HG03571 (cell line): ENCODE results near the gene RNF180.
"Not testable (repeated sequence)": the region's sequence is repeated elsewhere in the genome, so short reads cannot be mapped to it uniquely, and the experiment has no call there.

Source experiments
- ATAC-seq: cut with Tn5 transposase; IDR thresholded peaks from one replicate; pipeline ENCODE4 v1.9.1; 2021; ENCODE audit not compliant: unreplicated experiment

Gene RNF180

GRCh38 chr5:64180661-64181343, 15.2 kb downstream of the RNF180 start:
- ATAC-seq = no peak

DNA sequence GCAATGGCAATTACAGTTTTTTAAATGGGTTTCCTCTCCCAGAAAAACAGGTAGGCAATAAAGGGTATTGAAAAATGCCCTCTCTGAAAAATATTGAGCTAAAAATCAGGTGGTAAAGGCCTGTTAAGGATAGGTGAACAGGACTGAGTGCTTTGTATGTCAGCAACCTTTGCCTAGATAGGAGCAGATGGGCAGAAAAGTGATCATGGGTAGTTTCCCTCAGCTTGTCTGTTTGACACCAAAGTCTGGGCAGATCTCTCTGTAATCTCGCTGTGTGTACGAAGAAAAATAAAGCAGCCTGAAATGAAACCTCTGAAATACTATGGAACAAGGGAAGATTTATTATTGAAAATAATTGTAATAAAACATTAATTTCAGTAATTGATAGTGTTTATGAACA, 15.8 kb downstream of the RNF180 start:
- no peak for ATAC-seq

GRCh38 chr5:64183956-64184355, 18.3 kb downstream of the RNF180 start:
- no peak for ATAC-seq

DNA sequence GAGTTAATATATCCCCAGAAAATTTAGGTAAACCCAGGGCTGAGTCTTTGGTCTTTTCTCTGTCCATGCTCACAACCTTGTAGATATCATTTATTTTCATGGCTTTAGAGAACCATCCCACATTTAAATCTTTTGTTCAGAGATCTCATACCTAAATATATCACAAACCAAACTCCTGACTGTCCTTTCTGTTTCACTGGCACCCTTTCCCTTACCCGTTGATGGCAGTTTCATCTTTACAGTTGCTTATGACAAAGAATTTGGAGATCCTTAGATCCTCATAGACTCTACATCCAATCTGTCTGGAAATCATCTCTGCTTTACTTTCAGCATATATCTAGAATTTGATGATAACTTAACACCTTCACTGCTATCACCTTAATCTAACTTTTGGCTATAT, 19.2 kb downstream of the RNF180 start:
- no peak for ATAC-seq

- ATAC-seq = no peak
Observed at GRCh38 chr5:64188776-64189175, 23.1 kb downstream of the RNF180 start.

DNA sequence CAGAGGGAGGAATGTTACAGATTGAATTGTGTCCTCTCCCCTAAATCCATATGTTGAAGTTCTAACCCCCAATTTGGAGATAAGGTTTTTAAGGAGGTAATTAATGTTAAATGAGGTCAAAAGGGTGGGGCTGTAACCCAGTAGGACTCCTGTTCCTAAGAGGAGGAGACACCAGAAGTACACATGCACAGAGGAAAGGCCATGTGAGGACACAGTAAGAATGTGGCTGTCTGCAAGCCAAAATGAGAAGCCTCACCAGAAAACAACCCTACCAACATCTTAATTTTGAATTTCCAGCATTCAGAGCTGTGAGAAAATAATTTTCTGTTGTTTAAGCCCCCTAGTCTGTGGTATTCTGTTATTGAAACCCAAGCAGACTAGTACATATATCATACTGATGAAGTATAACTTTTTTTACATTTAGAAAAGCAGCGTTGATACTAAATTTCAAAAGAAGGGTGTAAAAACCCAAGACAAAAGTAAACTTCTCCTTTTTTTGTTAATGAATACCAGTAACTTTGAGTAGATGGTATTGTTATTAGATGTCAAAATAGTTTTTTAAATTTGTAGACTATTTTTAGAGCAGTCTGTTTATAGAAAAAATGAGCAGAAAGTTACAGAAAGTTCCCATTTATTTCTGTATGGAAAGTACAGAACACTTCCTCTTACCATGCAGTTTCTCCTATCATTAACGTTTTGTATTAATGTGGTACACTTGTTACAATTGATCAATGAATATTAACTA, 25.1 kb downstream of the RNF180 start:
- ATAC-seq = peak; percentile 50

DNA sequence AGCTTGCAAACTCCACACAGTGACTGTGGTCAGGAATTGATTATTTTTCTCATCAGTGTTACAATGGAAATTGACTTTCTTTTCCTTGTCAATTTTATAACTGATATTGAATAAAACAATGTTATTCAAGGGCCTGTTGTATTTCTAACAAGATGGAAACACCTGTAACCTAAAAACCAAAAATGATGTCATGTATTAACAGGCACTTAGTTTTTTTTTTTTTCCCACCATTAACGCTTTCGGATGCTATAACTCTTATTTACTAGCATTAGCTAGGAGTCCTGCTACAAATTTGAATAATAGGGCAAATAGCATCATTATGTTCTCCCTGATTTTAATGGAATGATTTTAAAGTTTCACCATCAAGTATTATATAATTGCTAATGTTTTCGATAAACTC, 30.3 kb downstream of the RNF180 start:
- ATAC-seq = no peak

DNA sequence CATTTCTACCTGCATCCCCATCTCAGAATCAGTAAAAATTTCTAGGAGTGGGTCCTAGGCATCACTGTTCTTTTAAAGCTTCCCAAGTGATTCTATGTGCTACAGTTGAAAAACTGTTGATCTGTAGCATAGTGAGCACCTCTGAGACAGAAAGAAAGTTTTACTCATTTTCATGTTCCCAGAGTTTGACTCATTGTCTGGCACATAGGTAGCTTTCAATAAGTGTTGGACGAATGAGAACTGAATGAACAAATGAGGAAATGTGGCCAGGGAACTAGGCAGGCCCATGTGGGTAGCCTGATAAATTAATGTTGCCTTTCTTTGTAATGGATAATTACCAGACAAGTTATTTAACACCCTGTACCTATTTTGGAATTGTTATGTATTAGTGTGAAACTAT, 33.8 kb downstream of the RNF180 start:
- no peak for ATAC-seq

GRCh38 chr5:64201996-64202395, 36.4 kb downstream of the RNF180 start:
- ATAC-seq = no peak

DNA sequence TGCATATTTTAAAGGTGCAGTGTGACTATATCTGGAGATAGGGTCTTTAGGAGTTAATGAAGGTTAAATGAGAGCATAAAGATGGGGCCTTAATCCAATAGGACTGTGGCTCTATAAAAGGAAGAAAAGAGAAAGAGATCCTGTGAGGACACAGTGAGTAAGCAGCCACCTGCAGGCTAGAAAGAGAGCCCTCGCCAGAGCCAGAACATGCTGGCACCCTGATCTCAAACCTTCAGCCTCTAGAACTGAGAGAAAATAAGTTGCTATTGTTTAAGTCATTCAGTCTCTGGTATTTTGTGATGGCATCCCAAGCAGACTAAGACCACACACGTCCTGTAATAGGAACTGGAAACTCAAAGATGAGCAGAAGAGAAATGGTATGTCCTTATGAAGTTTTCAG, 41.0 kb downstream of the RNF180 start:
- ATAC-seq = no peak

DNA sequence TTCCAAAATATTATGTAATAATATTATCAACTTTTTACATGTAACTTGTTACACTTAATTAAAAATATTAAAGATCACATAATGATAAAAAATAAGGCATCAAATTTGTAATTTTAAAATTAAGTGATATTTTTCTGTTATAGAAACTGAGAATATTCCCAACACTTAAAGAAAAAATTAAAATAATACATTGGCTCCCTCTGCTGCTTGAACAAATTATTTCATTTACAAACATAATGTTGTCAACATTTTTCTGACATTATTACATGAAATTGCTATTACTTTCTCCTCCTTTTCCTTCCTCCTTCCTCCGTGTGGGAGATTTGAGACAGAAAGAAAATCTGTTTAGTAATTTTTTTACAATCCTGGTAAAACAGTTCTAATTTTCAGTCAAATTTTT, 42.3 kb downstream of the RNF180 start:
- no peak for ATAC-seq

DNA sequence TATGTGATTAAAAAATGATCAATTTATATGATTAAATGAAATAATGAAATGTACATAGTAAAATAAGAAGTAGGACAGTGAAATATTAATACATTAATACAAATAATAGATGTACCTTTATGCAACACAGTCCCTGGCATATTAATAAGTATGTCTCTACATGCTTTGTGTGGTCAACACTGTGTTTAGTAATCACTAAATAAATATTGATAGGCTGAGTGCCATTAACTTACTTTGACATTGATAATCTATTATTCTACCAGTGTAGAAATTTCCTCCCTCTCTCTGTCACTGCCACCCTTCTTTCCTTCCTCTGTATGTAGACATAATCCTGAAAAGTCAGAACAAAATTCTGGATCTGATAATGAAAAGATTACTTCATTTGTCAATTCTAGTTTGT, 43.7 kb downstream of the RNF180 start:
- ATAC-seq = no peak

DNA sequence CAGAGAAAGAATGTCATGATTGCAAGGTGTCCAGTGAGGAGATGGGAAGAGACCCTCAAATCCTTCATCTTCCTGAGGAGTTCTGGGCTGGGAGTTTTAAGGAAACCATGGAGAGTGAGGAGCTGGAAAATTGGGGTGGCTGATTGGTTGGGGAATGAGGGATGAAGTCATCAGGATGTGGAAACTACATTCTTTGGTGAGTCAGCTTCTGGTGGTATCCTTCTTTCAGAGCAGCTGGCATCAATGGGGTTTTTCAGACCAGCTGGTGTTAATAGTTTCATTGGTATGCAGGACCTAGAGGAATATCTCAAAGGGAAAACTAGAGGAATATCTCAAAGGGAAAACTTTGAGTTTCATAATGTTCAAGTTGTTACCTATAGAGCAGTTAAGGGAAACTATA, 45.2 kb downstream of the RNF180 start:
- no peak for ATAC-seq

DNA sequence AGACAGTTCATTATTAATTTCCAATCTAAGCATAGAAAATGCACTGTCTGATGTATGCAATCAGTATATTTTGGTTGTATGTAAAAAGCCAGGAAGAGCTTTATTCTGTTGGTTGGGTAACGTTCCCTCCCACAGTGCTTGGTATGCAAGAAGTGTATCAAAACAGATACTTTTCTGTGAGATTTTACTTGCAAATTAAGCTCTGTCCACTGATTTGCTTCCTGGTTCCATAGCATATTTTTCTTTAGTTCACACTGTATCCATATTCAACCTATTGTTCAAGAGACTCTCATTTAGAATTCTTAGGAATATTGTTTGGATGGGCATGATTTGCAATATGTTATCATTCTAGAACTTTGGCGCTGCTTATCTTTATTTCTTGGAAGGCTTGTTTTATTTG, 47.4 kb downstream of the RNF180 start:
- no peak for ATAC-seq

DNA sequence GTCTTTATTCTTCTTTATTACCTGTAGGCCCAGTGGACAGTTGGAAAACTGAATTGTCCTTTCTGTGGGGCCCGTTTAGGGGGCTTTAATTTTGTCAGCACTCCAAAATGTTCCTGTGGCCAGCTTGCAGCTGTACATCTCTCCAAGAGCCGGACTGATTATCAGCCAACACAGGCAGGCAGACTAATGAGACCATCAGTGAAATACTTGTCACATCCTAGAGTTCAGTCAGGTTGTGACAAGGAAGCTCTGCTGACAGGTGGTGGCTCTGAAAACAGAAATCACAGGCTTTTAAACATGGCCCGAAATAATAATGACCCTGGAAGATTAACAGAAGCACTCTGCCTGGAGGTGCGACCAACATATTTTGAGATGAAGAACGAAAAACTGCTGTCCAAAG, 47.9 kb downstream of the RNF180 start:
- ATAC-seq = no peak

- ATAC-seq = no peak
Observed at GRCh38 chr5:64214132-64214531, 48.5 kb downstream of the RNF180 start.

- ATAC-seq = no peak
Observed at GRCh38 chr5:64221911-64222310, 56.3 kb downstream of the RNF180 start.

- ATAC-seq = not testable (repeated sequence)
Observed at GRCh38 chr5:64225286-64225981, 59.8 kb downstream of the RNF180 start.

DNA sequence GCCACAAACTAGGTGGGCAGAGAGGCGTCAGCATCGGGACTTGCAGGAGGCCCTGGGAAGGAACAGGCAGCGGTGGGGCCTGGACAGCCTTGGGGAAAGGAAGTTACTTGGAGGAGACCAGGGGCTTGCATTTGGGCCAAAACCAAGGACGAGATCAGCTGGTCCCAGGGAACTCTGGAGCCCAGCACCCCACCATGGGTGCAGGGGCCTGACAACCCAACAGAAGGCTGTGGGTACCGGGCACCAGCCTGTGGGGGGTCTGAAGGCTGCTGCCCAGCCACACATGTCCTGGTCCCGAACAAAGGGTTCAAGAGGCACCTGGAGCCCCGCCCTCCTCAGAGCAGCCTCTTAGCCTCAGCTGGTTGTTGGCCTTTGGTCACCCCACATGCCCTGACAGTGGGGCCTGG, 61.5 kb downstream of the RNF180 start:
- ATAC-seq = not testable (repeated sequence)

GRCh38 chr5:64229163-64229774, 63.6 kb downstream of the RNF180 start:
- ATAC-seq = no peak

- ATAC-seq = no peak
Observed at GRCh38 chr5:64260756-64261155, 95.1 kb downstream of the RNF180 start.

DNA sequence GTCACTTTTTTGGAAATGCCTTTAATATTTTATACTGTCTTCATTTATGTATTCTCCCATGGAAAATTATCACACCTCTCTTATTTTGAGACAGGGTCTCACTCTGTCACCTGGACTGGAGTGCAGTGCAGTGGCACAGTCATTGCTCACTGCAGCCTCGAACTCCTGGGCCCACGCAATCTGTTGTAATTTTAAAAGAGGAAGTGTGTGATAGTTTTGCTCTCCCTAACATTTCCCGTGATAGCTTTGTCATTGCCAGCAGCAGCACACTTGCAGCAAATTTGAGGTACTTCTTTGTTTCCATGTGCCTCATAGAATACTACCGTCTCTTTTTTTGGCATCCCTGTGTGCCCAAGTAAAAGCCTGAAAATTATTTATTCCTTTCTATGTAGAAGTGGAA, 103.5 kb downstream of the RNF180 start:
- ATAC-seq = no peak
